GM03348 (cell line): ENCODE data around the gene DNTT.

ENCODE experiments used
- DNase-seq: peaks from one replicate; pipeline ENCODE4 v3.0.0; 2012; ENCODE audit warnings: low spot score

DNTT gene

DNA sequence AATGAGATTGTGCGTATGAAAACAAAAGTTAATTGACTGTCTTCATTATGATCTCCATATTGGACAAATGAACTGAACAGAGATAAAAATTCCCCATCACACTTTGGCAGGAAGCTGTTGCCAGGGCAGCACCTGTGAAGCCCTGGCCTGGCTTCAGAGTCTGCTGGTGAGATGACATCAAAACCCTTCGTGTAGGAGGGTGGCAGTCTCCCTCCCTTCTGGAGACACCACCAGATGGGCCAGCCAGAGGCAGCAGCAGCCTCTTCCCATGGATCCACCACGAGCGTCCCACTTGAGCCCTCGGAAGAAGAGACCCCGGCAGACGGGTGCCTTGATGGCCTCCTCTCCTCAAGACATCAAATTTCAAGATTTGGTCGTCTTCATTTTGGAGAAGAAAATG lies at the start of gene DNTT:
DNTT (plus strand) TSS at position 205 of the 400 bp plus-strand sequence; CDS start at position 269, 64 bp downstream.
- no peak for DNase-seq

DNA sequence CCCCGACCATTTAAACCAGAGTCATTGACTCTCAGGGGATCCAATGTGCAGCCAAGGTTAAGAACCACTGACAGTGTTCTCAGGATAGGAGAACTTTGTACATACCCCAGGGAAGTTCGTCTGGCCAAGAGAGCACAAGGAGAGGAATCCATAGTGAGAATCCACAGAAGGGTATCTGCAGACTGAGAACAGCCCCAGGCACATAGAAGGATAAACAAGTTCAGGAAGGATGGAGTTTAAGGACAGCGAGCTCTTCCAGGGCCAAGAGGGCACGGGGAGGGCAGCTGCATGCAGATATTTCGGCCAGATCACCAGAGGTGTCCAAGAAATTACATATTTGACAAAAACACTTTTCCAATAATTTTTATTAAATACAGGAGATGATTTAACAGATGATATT lies 49.3 kb upstream of the DNTT start:
- no peak for DNase-seq

DNA sequence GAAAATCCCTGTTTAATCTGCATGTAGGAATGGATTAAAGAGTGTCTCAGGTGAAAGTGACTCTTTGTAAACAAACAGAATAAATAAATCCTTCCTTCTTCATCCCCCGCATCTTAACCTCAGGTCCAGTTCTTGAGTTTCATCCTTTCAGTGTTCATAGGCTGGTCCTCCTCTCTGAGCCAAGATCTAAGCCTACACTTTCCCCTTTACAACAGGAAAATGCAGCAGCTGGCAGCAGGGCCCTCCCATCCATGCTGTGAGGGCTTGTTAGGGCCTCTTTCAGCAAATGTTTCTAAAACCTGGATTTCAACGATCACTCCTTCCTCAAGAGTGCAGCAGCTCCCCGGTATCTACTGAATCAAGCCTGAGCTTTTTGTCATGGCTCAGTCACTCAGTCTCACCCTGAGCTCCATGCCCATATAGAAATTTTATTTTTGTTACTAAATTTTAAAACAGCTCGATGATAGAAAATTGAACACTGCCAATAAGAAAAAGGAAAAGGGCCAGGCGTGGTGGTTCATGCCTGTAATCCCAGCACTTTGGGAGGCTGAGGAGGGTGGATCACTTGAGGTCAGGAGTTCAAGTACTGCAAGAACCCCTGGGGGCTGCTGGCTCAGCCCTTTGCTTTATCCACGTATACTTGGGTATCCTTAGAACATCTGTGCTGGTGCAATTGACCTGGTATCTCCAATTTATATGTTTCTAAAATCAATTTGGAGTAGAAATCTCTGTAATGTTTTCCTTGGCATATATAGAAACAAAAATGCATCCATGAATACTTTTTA lies 48.5 kb upstream of the DNTT start:
- no peak for DNase-seq

DNA sequence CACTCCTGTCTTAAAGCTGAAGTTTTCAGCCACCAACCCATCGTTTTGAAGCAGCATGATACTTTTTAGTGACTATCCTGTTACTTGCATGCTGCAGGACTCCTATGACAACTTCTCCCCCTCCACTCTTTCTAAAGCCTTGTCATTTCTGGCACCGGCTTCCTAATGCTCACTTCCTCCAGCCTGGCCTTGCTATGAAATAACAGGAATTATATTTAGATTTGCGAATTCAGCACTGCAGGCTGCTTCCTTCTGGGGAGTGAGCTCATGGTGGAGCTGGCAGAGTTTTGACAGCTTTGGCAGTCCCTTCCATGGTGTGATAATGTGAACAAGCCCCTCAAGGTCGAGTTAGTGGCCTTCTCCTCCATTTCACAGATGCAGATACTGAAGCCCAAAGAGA lies 46.3 kb upstream of the DNTT start:
- DNase-seq = no peak

DNA sequence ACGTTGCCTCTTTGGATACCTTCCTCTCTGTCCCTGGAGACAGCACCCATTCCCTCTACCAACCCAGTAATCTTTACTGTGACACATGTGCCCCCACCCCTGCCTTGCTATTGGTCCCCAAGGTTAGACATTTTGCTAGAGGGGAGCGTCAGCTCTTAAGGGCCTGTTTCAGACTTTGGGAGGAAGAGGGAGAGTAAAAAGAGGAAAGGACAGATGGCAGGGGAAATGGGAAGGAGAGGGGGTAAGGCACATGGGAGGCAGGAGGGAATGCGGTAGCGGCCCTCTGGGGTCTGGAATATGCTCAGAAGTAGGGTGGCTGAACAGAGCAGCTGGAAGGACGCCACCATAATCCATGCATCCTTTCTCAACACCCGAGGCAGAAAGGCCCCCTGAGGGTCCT lies 45.1 kb upstream of the DNTT start:
- DNase-seq = no peak

DNA sequence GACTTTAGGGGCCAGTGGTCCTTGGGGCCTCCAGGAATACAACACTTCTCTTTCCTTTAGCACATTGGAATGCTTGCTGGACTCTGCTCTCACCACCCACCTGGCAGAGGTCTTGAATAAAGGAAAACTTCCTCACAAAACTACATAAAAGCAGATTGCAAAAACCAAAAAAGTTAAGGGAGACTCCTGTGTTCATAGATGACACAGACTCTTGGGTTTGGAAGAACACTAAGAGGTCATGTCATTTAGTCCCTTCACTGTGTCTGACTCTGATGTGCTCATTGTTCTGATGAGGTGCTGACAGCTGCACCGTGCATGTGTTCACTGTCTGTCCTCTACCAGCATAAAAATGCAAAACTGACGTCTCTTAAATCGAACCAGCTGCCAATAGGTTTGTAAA lies 44.2 kb upstream of the DNTT start:
- DNase-seq = no peak

DNA sequence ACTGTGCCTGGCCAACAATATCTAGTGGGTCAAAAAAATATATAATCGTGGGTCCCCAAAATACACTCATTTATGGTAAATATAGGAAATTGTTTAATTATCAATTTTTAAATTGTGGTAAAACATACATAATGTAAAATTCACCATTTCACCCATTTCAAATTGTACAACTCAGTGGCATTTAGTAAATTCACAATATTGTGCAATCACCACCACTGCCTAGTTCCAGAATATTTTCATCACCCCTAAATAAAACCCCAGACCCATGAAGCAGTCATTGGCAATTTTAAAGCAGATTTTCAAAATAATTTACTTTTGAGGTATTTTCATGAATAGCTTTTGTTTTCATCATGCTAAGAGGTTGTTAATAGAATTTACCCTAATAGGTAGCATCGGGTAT lies 43.1 kb upstream of the DNTT start:
- DNase-seq = no peak

DNA sequence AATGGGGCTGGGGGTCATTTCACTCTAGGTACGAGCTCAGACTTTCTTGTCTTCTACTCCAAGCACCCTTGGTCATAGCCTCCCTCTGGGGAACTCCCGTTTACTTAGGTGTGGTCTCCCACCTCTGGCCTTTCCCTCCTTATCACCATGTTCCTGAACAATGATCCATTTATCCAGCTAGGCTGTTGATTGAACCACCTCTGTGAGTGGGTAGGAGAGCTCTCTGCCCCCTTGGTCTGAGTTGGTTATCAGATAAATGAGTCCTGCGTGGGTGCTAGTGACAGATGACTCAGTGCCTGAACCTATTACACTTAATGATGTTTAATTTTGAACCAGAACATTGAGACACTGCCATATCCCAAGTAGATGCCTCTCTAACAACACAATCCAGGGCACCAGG lies 42.3 kb upstream of the DNTT start:
- DNase-seq = no peak

DNA sequence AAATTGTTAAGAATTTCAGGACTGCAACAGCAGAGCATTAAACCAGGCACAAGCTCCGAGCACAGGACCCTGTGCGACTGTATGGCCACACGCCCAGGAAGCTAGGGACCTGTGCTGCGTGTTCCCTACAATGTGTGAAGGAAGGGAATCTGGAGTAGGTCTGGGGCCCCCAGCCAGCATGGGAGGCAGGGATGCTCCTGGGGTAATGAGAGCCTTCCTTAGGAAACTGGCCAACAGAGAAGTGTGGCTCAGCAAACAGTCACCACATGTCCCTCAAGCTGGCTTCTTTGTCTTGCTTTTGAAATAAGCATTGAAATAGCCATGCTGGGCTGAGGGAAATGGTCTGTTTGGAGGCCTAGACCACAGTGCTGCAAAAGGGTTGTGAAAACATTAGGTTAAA lies 41.1 kb upstream of the DNTT start:
- no peak for DNase-seq

DNA sequence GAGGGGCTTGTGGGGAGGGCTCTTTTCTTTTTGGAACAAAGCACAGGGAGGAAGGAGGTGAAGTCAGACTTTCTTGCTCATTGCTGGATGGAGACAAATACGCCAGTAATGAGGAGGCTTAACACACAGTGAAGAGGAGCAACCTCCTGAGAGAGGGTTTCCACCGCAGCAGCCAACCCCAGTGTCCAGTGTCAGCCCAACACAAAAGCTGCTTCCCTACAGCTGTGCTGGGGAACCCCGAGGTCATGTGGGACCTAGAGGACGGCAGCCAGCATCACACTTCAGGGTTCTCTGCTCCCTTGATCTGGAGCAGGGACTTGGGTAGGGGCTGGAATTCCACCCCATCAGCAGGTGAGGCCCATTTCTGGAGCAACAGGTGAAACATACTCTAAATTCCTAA lies 40.6 kb upstream of the DNTT start:
- no peak for DNase-seq

DNA sequence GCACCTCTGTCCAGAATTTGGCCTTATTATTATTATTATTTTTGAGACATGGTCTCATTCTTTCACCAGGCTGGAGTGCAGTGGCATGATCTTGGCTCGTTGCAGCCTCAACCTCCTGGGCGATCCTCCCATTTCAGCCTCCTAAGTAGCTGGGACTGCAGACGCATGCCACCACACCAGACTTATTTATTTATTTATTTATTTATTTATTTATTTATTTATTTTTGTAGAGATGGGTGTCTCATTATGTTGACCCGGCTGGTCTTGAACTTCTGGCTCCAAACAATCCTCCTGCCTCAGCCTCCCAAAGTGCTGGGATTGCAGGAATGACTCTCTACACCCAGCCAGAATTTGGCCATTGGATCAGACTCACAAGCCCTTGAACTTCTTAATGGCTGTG lies 39.3 kb upstream of the DNTT start:
- DNase-seq = no peak

DNA sequence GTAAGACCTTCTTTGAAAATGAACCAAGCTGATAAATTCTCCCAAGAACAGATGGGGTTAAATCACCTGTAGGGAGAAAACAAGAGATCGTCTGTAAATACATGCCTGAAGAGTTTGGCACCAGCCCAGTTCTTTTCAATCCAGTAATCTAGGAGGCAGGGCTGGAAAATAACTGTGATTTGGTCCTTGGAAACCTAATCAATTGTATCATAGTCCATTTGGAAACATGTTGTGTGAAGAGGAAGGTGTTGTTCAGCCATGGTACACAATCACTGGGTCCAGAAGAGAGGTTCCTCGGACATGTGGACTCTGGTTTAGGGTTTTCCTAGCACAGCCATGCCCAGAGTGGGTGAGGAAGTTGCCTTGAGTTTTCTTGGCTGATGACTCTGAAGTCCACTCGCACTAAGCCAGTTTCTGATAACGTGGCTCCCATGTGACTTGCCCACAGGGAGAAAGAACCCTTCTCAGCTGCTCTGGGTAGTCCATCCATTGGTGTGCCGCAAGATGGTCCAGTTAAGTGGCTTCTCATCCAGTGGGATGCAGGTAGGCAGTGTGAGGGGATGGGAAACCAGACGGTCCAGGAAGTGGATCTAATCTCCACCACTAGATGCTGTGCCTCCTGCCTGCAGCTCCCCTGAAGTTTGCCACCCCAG lies 38.0 kb upstream of the DNTT start:
- no peak for DNase-seq

DNA sequence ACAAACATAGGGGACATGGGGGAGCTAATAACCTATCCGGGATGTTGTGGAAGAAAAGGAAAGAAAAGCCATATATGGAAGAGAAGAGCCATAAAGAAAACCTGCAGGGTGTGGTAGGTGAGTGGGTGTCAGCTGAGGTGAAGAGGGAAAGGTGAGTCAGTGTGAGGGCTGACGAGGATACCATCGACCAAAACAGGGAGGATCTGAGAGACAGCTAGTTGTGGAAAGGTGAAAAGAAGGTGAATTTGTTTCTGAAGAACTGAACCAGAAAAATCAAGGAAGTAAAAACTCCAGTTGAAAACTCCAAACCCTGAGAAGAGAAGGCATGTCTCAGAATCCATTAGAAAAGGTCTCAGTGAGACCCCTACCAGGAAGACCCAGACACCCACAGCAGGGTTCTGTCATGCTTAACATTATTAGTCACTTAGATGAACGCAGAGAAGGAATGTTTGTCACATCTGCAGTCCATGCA lies 37.0 kb upstream of the DNTT start:
- no peak for DNase-seq

DNA sequence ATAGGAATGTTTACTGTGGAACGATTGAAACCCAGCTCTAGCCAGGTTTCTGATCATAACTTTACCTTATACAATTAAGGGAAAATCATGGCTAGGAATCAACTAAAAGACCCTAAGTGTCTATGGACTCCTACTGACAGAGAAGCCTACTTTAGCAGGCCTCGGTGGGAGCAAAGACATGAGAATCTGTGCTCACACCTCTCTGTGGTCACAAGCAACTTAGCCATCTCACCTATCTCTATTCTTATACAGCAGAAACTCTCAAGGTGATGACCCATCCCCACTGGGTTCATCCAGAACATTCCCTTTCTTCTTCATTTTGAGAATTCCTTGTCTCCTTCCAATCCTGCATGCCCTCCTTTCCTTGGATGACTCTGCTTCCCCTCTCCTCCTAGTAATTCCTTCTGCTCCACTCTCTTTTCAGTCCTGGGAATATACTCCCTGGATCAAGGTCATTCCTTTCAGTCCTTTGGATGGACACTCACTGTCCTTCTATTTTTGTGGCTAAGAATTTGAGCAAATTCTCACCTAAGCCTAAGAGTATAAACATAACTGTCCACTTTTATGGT lies 35.8 kb upstream of the DNTT start:
- DNase-seq = no peak

DNA sequence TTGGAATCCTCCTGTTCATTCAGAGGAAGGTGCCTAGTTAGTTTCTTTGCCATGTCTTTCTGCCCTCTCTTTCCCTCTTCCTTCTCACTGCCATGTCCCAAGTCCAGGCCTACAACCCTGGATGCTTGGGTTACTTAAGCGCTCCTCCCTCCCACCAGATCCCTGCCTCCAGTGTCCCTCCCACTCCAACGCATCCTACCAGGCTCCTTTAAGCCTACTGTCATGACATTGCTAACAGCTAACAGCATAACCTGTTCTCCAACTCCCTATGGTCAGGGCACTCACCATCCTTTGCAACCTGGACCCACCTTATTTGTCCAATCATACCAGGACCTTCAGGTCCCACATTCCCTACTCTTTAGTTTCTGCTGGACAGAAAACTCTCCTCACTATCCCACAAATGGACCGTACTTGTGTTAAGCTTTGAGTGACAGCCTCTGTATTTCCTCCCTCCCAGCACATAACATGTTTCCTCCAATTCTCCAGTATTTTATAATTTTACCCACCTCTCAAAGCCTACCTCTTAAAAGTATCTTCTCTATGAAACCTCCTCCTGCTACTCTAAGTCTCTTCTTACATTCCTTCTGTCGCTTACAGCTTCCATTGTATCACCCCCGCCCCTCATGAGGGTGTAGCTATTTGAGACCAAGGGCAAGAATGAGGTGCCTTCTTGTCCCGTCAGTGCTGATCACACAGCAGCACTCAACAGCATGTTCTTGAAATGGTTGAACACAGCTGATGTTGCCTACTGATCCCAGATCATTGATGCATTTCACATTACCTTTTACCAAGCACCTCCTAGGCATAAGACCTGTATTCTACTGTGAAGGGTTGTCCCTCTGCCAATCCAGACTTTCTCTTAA lies 34.6 kb upstream of the DNTT start:
- DNase-seq = no peak

DNA sequence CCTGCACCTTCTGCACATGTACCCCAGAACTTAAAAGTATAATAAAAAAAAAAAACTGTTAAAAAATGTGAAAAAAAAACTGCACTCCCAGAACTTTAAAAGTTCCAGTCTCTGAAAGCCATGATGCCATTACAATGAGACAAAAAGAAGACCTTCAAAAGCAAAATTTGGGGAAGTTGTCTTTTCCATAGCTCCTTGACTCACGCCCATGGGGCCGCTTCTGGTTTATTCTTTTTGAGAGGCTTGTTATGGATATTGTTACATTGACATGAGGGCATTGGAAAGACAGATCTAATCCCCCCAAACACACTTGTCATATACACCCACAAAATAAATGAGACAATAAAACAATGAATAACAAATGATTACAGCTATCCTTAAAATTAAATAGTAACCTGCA lies 33.7 kb upstream of the DNTT start:
- DNase-seq = no peak

DNA sequence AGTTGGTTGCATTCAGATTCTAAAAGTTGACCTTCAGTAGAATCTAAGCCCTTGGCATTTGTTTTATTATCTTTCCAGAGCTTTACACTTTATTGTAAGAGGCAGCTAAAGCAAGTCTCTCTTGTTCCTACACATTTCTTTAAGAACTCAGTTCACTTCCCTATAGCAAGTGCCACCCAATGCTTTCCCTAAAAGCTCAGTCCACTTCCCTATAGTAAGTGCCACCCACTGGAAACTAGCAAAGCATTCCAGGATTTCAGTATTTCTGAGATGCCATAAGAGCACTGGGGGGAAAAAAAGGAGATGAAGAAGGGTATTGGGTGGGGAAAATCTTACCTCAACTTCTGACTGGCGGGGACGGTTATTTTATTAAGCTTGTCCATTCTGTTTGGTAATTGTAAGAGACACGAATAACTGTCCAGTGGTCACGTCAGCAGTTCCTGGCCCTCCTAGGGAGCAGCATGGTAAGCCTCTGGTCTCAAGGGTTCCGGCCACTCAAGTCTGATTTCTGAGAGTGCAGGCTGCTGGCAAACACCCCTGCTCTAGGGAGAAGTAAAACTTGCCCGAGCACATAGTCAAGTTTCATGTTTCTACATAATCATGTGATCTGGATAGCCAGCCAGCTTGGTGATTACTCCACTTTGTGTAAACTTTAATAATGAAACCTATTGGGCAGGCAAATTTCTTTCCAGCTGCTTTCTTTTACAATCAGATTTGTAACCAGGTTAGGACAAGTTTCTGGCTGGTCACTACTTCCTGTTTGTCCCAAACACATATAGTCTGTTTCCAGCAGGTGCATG lies 33.0 kb upstream of the DNTT start, which contains the start of gene BLNK:
BLNK (minus strand) TSS at position 554 of the 800 bp plus-strand sequence; CDS start at position 383, 171 bp downstream.
- peak; percentile 23 for DNase-seq

DNA sequence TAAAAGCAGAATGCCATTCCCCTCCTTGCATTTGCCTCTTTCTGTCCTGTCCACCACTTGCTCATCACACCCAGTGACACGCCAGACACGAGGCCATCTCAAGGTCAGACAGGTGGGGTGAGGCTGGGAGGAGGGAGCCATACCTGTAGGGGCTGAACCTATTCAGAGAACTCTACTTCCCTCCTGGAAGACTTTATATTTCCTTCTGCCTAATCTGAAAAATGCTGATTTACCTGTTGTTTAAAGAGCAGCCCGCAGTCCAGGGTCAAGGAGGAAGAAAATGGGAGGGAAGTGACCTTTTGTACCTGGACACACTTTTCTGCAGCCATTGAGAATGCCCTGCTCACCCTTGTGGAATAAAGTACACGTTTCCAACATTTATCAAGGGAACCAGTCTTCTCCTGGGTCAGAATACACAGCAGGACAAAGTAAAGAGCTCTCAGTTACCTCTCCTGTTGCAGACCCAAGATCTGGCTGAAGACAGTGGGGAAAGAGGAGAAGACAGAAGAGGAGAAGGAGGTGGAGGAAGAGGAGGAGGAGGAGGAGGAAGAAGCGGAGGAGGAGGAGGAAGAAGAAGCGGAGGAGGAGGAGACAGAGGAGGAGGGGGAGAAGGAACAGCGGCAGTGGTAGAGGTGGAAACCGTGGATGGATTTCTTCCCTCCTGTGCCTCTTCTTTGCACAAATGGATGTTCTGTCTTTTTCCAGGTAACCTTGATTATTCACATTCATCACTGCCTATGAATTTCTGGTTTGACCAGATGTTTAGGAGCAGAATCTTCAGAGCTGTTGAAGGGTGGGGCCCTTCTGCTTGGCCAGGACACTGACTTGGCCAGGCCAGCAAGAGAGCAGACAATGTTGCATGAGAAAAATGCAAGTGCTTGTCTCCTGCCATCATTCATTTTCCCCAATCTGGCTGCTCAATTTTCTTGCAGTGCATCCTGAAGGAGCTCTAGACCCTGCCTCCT lies 31.6 kb upstream of the DNTT start:
- DNase-seq = no peak

DNA sequence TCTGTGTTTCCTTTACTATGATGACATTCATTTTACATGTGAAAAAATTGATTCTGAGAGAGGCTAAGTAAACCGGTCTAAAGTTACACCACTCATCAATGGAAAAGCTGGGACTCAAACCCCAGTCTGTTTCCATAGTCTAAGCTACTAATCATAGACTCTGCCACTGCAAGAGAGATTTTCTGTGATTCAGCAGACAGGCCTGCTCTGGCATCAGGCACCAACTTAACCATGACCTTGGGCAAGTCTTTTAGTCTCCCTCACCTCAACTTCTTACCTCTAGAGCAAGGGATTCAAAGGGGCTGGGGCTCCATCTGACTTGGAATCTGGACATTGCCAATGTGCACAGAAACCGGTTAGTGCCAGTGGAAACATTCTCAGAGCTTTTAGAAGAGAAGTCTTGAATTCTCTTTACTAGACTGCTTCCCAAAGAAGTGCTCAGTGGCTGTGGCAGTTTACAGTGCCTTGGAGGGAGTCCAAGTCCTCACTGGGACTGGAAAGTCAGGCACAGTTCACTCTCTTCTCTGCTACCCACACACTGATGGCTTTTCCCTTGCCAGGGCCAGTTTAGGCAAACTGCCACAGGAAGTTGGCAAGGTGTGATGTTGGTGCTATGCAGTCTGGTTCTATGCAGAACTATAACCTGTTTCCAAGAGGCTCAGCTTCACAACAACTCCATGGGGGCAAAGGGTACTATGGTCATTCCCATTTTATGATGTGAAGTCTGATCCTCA lies 28.4 kb upstream of the DNTT start:
- DNase-seq = no peak

DNA sequence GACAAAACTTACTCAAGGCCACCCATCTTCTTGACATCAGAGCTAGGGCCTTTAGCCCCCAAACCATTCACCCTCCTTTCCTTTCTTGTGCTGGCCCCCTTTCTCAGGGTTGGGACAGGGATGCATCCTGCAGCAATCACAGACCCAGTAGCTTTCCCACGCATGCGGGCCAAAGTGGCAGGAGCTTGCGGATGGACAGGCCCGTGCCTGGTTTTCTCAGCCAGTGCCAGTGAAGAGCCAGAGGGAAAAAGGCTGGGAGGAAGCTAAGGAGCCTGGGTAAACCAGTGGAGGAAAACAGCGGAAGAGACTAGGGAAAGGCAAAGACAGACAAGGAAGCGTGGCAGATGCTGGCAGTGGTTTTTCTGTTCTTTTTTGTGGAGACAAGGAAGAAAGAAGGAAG lies 27.8 kb upstream of the DNTT start:
- no peak for DNase-seq
